Right lobe of liver (tissue), 6 donors: Measurements from ENCODE around the gene TPRA1. TPM values are rescaled to one million over a fixed set of nuclear protein-coding genes. Genes with fewer than 3 reads are reported as not detected.

Experiments
- ATAC-seq, 4 donors: fragments of 200-7000 bp; cut with Tn5 transposase; one replicate each; pipeline ENCODE4 v1.9.1; 2020; ENCODE audit warnings: mild to moderate bottlenecking in 4 of 4, moderate library complexity in 4 of 4
- DNase-seq, 3 donors: peaks; one replicate each; pipeline ENCODE4 v3.0.0-alpha.2; 2020
- H3K27ac ChIP-seq, 3 donors: fragments of 200-600 bp; one replicate each; pipeline ENCODE4 v1.8.0; 2022
- H3K27me3 ChIP-seq, 2 donors: fragments of 200-600 bp; one replicate each; pipeline ENCODE4 v1.8.0; 2022
- H3K36me3 ChIP-seq, 4 donors: fragments of 200-600 bp; sonication (generic) in 1 of 4; one replicate each; pipeline versions ENCODE4 v1.5.1 to v1.8.0; 2017 to 2022; ENCODE audit warnings: control low read depth in 1 of 4
- H3K4me1 ChIP-seq, 4 donors: fragments of 200-600 bp; sonication (generic) in 1 of 4; one replicate each; pipeline versions ENCODE4 v1.5.1 to v1.8.0; 2017 to 2022; ENCODE audit warnings: control low read depth in 1 of 4
- H3K4me3 ChIP-seq, 3 donors: fragments of 200-600 bp; one replicate each; pipeline ENCODE4 v1.8.0; 2022
- H3K9me3 ChIP-seq, 4 donors: fragments of 200-600 bp; sonication (generic) in 1 of 4; one replicate each; pipeline versions ENCODE4 v1.5.1 to v1.8.0; 2017 to 2022; ENCODE audit warnings: control low read depth in 1 of 4
- POLR2A ChIP-seq: fragments of 450-650 bp; IDR thresholded peaks from one replicate; pipeline ENCODE4 v1.6.1; 2017; ENCODE audit warnings: antibody characterized with exemption, mild to moderate bottlenecking
- WGBS: methylation state at CpG from one replicate; pipeline ENCODE4 v1.1.6; 2018; ENCODE audit warnings: low coverage, low lambda C conversion rate; ENCODE audit not compliant: insufficient coverage; ENCODE audit errors: missing lambda C conversion rate; 5-methylcytosine and 5-hydroxymethylcytosine counted together
- intact Hi-C, 2 donors: fragments of 100-400 bp; cut with DNase I; formaldehyde crosslinking; loops; one replicate each; pipeline versions ENCODE4 v1.11.2 to v1.14.1; 2022
- total RNA-seq, 6 experiments: library from RNA; depleted of rRNA in 2 of 6; stranded (reverse); fragments of >200 nt in 2 of 6; fragmentation: NEBNext Ultra II Directional in 3 of 6; extraction: Animal tissue kit (Norgen Biotek cat#: 25700) in 3 of 6; gene quantifications; one replicate each; pipeline versions ENCODE4 v1.1.0 to v1.2.4, GENCODE V29; 2016 to 2023
- TF ChIP-seq, protein P1 (sequence below), 4 donors: fragments of 200-600 bp in 3 of 4; fragments of 450-650 bp in 1 of 4; IDR thresholded peaks; one replicate each; pipeline versions ENCODE4 v1.5.1 to v1.8.0; 2016 to 2022; ENCODE audit warnings: antibody characterized with exemption in 4 of 4, mild to moderate bottlenecking in 2 of 4
- donor health status: DM: no; HTN: yes; CAD: no.
- donor health status: DM: no; HTN: no; CAD: no.
- donor health status: DM: no; HTN: no; CAD: no.
- donor health status: DM: no; HTN: yes; CAD: no.
- donor health status: DM: no; HTN: yes; CAD: no.

TPRA1 gene
- total RNA-seq, 6 experiments from 2014 or later, result 13.9 to 25.9 (median 23.3) TPM

DNA sequence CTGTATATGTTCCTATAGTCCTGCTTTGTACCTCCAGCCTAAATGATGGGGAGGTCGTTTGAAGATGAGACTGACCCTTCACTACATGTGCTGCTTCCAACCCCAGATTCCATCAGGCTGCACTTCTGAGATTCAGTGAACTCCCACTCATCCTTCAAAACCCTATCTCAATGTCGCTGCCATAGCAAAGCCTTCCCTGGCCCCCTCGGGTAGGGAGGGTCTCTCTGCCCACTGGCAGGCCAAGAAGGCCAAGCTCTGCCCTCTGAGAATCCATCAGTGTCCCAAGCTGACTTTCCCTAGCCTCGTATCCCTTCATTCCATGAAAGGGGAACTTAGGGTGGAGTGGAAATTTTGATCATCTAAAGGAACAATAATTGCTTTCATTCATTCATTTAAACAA lies 35.4 kb downstream of the TPRA1 start:
- ATAC-seq, result no peak
- H3K36me3 ChIP-seq, result no peaks in the 10 kb centered on the region
- TF ChIP-seq, protein P1, sequence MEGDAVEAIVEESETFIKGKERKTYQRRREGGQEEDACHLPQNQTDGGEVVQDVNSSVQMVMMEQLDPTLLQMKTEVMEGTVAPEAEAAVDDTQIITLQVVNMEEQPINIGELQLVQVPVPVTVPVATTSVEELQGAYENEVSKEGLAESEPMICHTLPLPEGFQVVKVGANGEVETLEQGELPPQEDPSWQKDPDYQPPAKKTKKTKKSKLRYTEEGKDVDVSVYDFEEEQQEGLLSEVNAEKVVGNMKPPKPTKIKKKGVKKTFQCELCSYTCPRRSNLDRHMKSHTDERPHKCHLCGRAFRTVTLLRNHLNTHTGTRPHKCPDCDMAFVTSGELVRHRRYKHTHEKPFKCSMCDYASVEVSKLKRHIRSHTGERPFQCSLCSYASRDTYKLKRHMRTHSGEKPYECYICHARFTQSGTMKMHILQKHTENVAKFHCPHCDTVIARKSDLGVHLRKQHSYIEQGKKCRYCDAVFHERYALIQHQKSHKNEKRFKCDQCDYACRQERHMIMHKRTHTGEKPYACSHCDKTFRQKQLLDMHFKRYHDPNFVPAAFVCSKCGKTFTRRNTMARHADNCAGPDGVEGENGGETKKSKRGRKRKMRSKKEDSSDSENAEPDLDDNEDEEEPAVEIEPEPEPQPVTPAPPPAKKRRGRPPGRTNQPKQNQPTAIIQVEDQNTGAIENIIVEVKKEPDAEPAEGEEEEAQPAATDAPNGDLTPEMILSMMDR (IDR thresholded peaks at IDR 0.05), result no peak
- no peak for TF ChIP-seq POLR2A
- H3K4me1 ChIP-seq, result no peaks in the 10 kb centered on the region
- H3K27me3 ChIP-seq, result no peaks in the 10 kb centered on the region
- no peak overlapping the region for H3K4me3 ChIP-seq
- no peak overlapping the region for H3K27ac ChIP-seq
- intact Hi-C loops, result loop anchor here in 1 of 2 donors (10.0 kb wide), 1 partner anchor 800 kb away; no protein-coding TSS in a partner anchor
- H3K9me3 ChIP-seq, result no peaks in the 10 kb centered on the region
- DNase-seq, result no peak
- WGBS, result no CpG with 5 or more reads among the region's 4 CpGs

DNA sequence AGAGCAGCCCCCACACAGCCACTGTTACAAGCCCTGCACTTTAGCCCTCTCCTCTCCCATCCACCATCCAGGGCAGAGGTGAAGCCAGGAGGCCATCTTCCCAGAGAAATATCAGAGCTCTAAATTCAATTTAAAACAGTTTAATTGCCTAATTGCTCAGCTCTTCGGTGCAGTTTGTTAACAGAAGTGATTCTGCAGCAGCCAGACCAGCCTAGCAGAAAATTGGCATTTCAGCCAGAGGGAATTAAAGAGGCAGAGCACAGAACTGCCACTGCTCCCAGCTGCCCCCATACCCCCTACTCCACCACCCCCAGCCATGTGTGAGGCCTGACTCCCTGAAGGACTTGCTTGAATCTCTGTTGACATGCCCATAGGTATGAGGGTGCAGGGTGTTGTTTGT lies 38.5 kb downstream of the TPRA1 start:
- ATAC-seq, result no peak
- DNase-seq, result no peak
- H3K4me3 ChIP-seq, result no peak overlapping the region
- no peaks in the 10 kb centered on the region for H3K27me3 ChIP-seq
- 33% methylated on average over 1 of the region's 1 CpG for WGBS
- peaks cover 0 to 11% (median under 1%) of the 10 kb centered on the region in 4 donors for H3K4me1 ChIP-seq
- intact Hi-C loops, result loop anchor here (5.0 to 10.0 kb wide), 2 partner anchors 797 to 805 kb away; no protein-coding TSS in a partner anchor
- no peak overlapping the region for H3K27ac ChIP-seq
- H3K36me3 ChIP-seq, result no peaks in the 10 kb centered on the region
- TF ChIP-seq, protein P1 (IDR thresholded peaks at IDR 0.05), result no peak
- no peak for TF ChIP-seq POLR2A
- H3K9me3 ChIP-seq, result no peaks in the 10 kb centered on the region

DNA sequence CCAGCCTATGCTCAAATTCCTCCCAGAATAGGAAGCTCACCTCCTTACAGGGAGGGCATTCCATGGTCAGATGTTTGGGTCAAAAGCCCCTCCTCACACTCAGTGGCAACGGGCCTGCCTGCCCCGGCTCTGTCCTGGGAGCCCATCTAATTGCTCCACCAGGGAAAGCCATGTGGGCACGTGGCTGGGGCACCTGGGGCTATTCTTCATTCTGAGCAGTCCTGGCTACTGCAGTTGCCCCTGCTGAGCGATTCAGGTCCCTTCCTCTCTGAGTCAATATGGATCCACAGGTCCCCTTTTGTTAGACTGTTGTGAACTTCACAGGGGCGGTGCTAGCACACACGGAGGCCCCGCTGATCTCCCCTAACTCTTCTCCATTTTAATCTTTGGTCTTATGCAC lies 39.4 kb downstream of the TPRA1 start:
- WGBS, result 82% methylated on average over 3 of the region's 7 CpGs

DNA sequence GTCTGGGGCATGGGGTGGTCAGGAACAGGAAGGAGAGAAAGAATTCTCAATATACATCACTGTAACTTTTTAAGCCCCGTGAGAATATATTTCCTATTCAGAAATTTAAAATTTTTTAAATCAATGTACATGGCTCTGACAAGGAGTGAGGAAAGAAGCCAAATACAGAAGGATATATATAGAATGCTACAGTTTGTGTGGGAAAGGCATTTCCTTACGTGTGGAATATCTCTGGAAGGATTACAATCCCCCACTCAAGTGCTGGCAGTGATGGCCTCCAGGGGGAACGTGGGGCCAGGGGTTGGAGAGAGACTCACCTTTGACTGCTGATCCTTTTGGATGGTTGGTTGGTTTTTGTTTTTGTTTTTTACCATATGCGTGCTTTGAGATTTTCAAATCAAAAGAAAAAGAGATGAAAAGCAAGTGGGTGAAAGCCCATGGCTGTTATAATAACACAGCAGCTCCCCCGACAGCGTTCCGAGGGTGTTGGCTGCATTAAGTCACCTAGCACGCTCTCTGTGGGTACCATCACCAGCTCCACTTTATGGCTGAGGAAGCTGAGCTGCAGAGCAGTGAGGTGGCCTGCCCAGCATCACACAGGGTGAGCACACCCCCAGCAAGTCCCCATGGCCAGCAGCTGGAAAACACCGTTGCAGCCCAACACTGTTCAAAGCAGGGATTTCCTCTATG lies 39.9 kb downstream of the TPRA1 start:
- no peak for ATAC-seq
- intact Hi-C loops, result loop anchor here (5.0 to 10.0 kb wide), 2 partner anchors 796 to 803 kb away; no protein-coding TSS in a partner anchor

More for the DNA sequence above, 39.4 kb downstream of the TPRA1 start:
- H3K36me3 ChIP-seq, result no peaks in the 10 kb centered on the region
- no peak overlapping the region for H3K4me3 ChIP-seq
- no peak for ATAC-seq
- TF ChIP-seq POLR2A, result no peak
- H3K4me1 ChIP-seq, result peaks cover 0 to 18% (median 5%) of the 10 kb centered on the region in 4 donors
- no peak for DNase-seq
- no peaks in the 10 kb centered on the region for H3K9me3 ChIP-seq
- H3K27ac ChIP-seq, result no peak overlapping the region
- intact Hi-C loops, result loop anchor here (5.0 to 10.0 kb wide), 2 partner anchors 796 to 804 kb away; no protein-coding TSS in a partner anchor
- H3K27me3 ChIP-seq, result no peaks in the 10 kb centered on the region

More for the DNA sequence above, 39.9 kb downstream of the TPRA1 start:
- WGBS, result 77% methylated on average over 4 of the region's 9 CpGs
- H3K9me3 ChIP-seq, result no peaks in the 10 kb centered on the region
- TF ChIP-seq, protein P1 (IDR thresholded peaks at IDR 0.05), result no peak
- no peak for TF ChIP-seq POLR2A
- H3K27ac ChIP-seq, result no peak overlapping the region
- DNase-seq, result no peak
- no peaks in the 10 kb centered on the region for H3K36me3 ChIP-seq
- no peak overlapping the region for H3K4me3 ChIP-seq
- no peaks in the 10 kb centered on the region for H3K27me3 ChIP-seq
- peaks cover 0 to 19% (median 8%) of the 10 kb centered on the region in 4 donors for H3K4me1 ChIP-seq
